Measurements from ENCODE around the gene SLC16A12. TPM values are rescaled to one million over a fixed set of nuclear protein-coding genes. Genes with fewer than 3 reads are reported as not detected.

SLC16A12 gene
- total and polyA plus RNA-seq, 2 of the 8 experiments (the other 6 are each of a cell fraction or from before 2014, with no cell fraction given), result 1.6 to 1.9 TPM

- DNase-seq (ENCODE audit: low read depth in 1 of 2, low spot score in 2 of 2) (peak in 1 of 2 experiments; percentile 4), FAIRE-seq (no peak)
- H2BK12ac ChIP-seq (ENCODE audit: low read depth, low read length), result no peak overlapping the region
- H4K5ac ChIP-seq (ENCODE audit: insufficient read length, low read depth, low read length), result no peak overlapping the region
- no peak overlapping the region for H2BK120ac ChIP-seq (replicated peaks; ENCODE audit: low read depth, low read length)
- H3K23ac ChIP-seq (ENCODE audit: insufficient read length), result no peak overlapping the region
- no peaks in the 10 kb centered on the region for H3K27me3 ChIP-seq (replicated peaks in 1 of 4; ENCODE audit: control insufficient read depth in 3 of 4, extremely low read depth in 1 of 4, insufficient read depth in 3 of 4, low read length in 3 of 4)
- no peak overlapping the region for H3K4me3 ChIP-seq (ENCODE audit: extremely low read depth in 1 of 4, insufficient read depth in 2 of 4, low read depth in 3 of 4, low read length in 4 of 4)
- H3K14ac ChIP-seq (ENCODE audit: insufficient read length), result no peak overlapping the region
- H3K56ac ChIP-seq (replicated peaks; ENCODE audit: insufficient read length, low read depth, low read length), result no peak overlapping the region
- ChIA-PET CTCF (ENCODE audit: partially characterized antibody) (interaction anchor here (0.7 to 1.4 kb wide), 4 partner anchors 10 to 162 kb away, joined by 3 to 4 read pairs (median 4); partner anchors contain the start of gene IFIT1), POLR2A (ENCODE audit: partially characterized antibody) (interaction anchor here (2.4 kb wide), 1 partner anchor 12 kb away, joined by 7 read pairs; the partner anchor contains the start of gene IFIT5)
- no peak overlapping the region for H3K4ac ChIP-seq (replicated peaks; ENCODE audit: insufficient read length, low read depth, low read length)
- no peak overlapping the region for H3K18ac ChIP-seq (ENCODE audit: extremely low read depth, low read length)
- no peaks in the 10 kb centered on the region for H3K23me2 ChIP-seq (ENCODE audit: low read depth, low read length)
- no peak overlapping the region for H2BK5ac ChIP-seq (ENCODE audit: low read depth, low read length)
- no peaks in the 10 kb centered on the region for H4K20me1 ChIP-seq (replicated peaks in 1 of 2; ENCODE audit: control insufficient read depth in 1 of 2, insufficient read depth in 2 of 2, low read length in 2 of 2)
- H3K79me2 ChIP-seq (ENCODE audit: control insufficient read depth in 1 of 2, insufficient read depth in 2 of 2, low read length in 2 of 2), result no peaks in the 10 kb centered on the region
- H3K36me3 ChIP-seq (ENCODE audit: control insufficient read depth in 2 of 4, insufficient read depth in 4 of 4, low read length in 3 of 4), result no peaks in the 10 kb centered on the region; a peak in 1 of 8 replicates
- no peaks in the 10 kb centered on the region for H3K79me1 ChIP-seq (ENCODE audit: low read depth, low read length)
- H3K9me3 ChIP-seq (ENCODE audit: insufficient read depth in 2 of 2, low read depth in 1 of 2, low read length in 1 of 2), result no peaks in the 10 kb centered on the region
- H3K27ac ChIP-seq (ENCODE audit: low read depth, low read length), result no peak overlapping the region
- 93% methylated on average over 2 of the region's 2 CpGs; no CpG with 5 or more reads in 1 of the 2 experiments for WGBS, 2 experiments (ENCODE audit: extremely low coverage in 1 of 2, insufficient coverage in 1 of 2, insufficient read length in 1 of 2, insufficient replicate concordance in 2 of 2, low coverage in 1 of 2, low lambda C conversion rate in 2 of 2, missing lambda C conversion rate in 1 of 2)
- H4K8ac ChIP-seq (ENCODE audit: extremely low read depth, insufficient read depth, low read length), result no peak overlapping the region
- H2AK5ac ChIP-seq (ENCODE audit: low read depth, low read length), result no peak overlapping the region
- no peak overlapping the region for H3K9ac ChIP-seq (replicated peaks in 1 of 4; ENCODE audit: extremely low read depth in 1 of 4, low read depth in 3 of 4, low read length in 3 of 4)
- no peak overlapping the region for H4K91ac ChIP-seq (replicated peaks; ENCODE audit: insufficient read length, low read length)
- no peak overlapping the region for H2BK15ac ChIP-seq (ENCODE audit: low read length)
- no peak overlapping the region for H3K4me2 ChIP-seq (ENCODE audit: insufficient read depth in 1 of 2, low read depth in 2 of 2, low read length in 2 of 2)
- no peak overlapping the region for H2AFZ ChIP-seq (ENCODE audit: low read length)
- H3K4me1 ChIP-seq (replicated peaks in 1 of 4; ENCODE audit: control insufficient read depth in 3 of 4, insufficient read depth in 4 of 4, low read length in 3 of 4), result no peaks in the 10 kb centered on the region
- H2BK20ac ChIP-seq (ENCODE audit: low read length), result no peak overlapping the region
- TF ChIP-seq BRCA1 (IDR thresholded peaks at IDR 0.05; ENCODE audit: low read depth, low read length) (no peak), CBX5 (IDR thresholded peaks at IDR 0.05; ENCODE audit: low read depth, low read length) (no peak), CHD2 (IDR thresholded peaks at IDR 0.05; ENCODE audit: low read length) (no peak), GTF2F1 (IDR thresholded peaks at IDR 0.05; ENCODE audit: borderline replicate concordance, low read depth, low read length) (no peak), CTBP2 (IDR thresholded peaks at IDR 0.05; ENCODE audit: borderline replicate concordance, insufficient read depth, insufficient read length, low read length) (no peak), SP1 (IDR thresholded peaks at IDR 0.05; ENCODE audit: low read depth, low read length) (no peak), TAF1 (IDR thresholded peaks at IDR 0.05; ENCODE audit: low read depth, low read length) (no peak), HDAC2 (IDR thresholded peaks at IDR 0.05; ENCODE audit: borderline replicate concordance in 1 of 2, low read depth in 2 of 2, low read length in 2 of 2) (no peak), KDM5A (IDR thresholded peaks at IDR 0.05; ENCODE audit: low read length) (no peak), HDAC6 (IDR thresholded peaks at IDR 0.05; ENCODE audit: low read depth, low read length) (no peak), NRF1 (IDR thresholded peaks at IDR 0.05; ENCODE audit: low read depth, low read length) (no peak), YY1 (IDR thresholded peaks at IDR 0.05; ENCODE audit: low read depth, low read length) (no peak), EP300 (IDR thresholded peaks at IDR 0.05; ENCODE audit: borderline replicate concordance in 1 of 2, low read depth in 2 of 2, low read length in 2 of 2) (no peak)
- TF ChIP-seq, protein P1, sequence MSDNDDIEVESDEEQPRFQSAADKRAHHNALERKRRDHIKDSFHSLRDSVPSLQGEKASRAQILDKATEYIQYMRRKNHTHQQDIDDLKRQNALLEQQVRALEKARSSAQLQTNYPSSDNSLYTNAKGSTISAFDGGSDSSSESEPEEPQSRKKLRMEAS (IDR thresholded peaks at IDR 0.05), result no peak
Measured at GRCh38 chr10:89403043-89403442, 132.4 kb downstream of the SLC16A12 start.

Measured in H1 (cell line).